ENCODE data around the gene HRH1.

DNA sequence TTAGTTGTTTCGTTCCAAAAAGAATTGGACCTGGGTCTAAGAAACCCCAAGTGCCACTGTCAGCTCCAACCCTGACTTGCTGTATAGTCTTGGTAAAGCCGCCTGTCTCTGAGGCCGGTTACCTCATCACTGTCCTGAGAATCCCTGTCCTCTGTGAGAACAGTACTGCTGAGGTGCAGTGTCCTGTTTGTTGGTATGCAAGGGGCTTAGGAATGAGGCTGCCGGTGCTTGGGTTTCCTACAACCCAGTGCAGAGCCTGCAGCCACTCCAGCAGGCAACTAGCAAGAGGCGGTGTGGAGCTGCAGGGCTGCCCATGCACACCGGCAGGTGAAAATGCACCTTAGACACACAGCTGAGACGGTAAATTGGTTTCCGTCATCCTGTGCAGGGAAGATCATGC lies 65.9 kb downstream of the HRH1 start:
- TF ChIP-seq, protein P1, sequence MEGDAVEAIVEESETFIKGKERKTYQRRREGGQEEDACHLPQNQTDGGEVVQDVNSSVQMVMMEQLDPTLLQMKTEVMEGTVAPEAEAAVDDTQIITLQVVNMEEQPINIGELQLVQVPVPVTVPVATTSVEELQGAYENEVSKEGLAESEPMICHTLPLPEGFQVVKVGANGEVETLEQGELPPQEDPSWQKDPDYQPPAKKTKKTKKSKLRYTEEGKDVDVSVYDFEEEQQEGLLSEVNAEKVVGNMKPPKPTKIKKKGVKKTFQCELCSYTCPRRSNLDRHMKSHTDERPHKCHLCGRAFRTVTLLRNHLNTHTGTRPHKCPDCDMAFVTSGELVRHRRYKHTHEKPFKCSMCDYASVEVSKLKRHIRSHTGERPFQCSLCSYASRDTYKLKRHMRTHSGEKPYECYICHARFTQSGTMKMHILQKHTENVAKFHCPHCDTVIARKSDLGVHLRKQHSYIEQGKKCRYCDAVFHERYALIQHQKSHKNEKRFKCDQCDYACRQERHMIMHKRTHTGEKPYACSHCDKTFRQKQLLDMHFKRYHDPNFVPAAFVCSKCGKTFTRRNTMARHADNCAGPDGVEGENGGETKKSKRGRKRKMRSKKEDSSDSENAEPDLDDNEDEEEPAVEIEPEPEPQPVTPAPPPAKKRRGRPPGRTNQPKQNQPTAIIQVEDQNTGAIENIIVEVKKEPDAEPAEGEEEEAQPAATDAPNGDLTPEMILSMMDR (conservative IDR thresholded peaks at IDR 0.05; ENCODE audit: low read depth in 2 of 2) = no peak
- TF ChIP-seq POLR2AphosphoS5 (IDR thresholded peaks at IDR 0.05; ENCODE audit: low read depth) (no peak), CREB1 (CRISPR knock-in tag; IDR thresholded peaks at IDR 0.05; ENCODE audit: low read depth) (no peak), EZH2 (IDR thresholded peaks at IDR 0.05; ENCODE audit: low read depth, unreplicated experiment) (no peak), STAT1 (IDR thresholded peaks at IDR 0.05; ENCODE audit: unreplicated experiment) (no peak), EZH2phosphoT487 (IDR thresholded peaks at IDR 0.05; ENCODE audit: unreplicated experiment) (no peak)
